Uterus (tissue), 4 donors: ENCODE data around the gene KCNJ14. TPM values are rescaled to one million over a fixed set of nuclear protein-coding genes. Genes with fewer than 3 reads are reported as not detected.

ENCODE experiments used
- DNase-seq, 2 donors: peaks; one replicate each; pipeline ENCODE4 v3.0.0-alpha.2; 2019 to 2020
- H3K27ac ChIP-seq, 2 donors: fragments of 200-600 bp; sonication (generic); 1 replicate in 1 of 2; 2 replicates in 1 of 2; pipeline ENCODE4 v1.5.1; 2016 to 2018
- H3K27me3 ChIP-seq, 2 donors: fragments of 200-600 bp; sonication (generic); one replicate each; pipeline ENCODE4 v1.5.1; 2018 to 2019; ENCODE audit warnings: control low read depth in 1 of 2
- H3K36me3 ChIP-seq, 2 donors: fragments of 200-600 bp; sonication (generic); one replicate each; pipeline ENCODE4 v1.5.1; 2019; ENCODE audit warnings: control low read depth in 1 of 2
- H3K4me1 ChIP-seq, 2 donors: fragments of 200-600 bp; sonication (generic); one replicate each; pipeline ENCODE4 v1.5.1; 2018 to 2019; ENCODE audit warnings: control low read depth in 1 of 2
- H3K4me3 ChIP-seq, 2 donors: fragments of 200-600 bp; sonication (generic); 1 replicate in 1 of 2; 2 replicates in 1 of 2; pipeline ENCODE4 v1.5.1; 2018 to 2019; ENCODE audit warnings: mild to moderate bottlenecking in 1 of 2
- H3K9me3 ChIP-seq, 2 donors: fragments of 200-600 bp; sonication (generic); one replicate each; pipeline ENCODE4 v1.5.1; 2019; ENCODE audit warnings: control low read depth in 1 of 2
- CTCF ChIP-seq, 4 experiments: fragments of 200-600 bp in 2 of 4; fragments of 450-650 bp in 2 of 4; sonication (generic) in 2 of 4; IDR thresholded peaks; one replicate each; pipeline ENCODE4 v1.5.1; 2016 to 2019; ENCODE audit warnings: antibody characterized with exemption in 4 of 4, mild to moderate bottlenecking in 2 of 4, moderate library complexity in 1 of 4
- POLR2A ChIP-seq, 2 donors: fragments of 450-650 bp; IDR thresholded peaks; one replicate each; pipeline ENCODE4 v1.6.1; 2016; ENCODE audit warnings: antibody characterized with exemption in 2 of 2, mild to moderate bottlenecking in 1 of 2, moderate library complexity in 1 of 2
- intact Hi-C: fragments of 100-400 bp; cut with DNase I; formaldehyde crosslinking; loops from one replicate; pipeline ENCODE4 v1.15.1; 2023; ENCODE audit warnings: low total_unique reads
- total RNA-seq, 4 donors: library from RNA; depleted of rRNA in 3 of 4; stranded (reverse); fragments of >200 nt in 3 of 4; gene quantifications; one replicate each; pipeline versions ENCODE4 v1.1.0 to v1.2.4, GENCODE V29; 2014 to 2023
- donor health status: DM: yes; HTN: yes; CAD: no.

KCNJ14 gene
- total RNA-seq, 4 donors from 2014 or later = 0.29 to 2.2 (median 1.2) TPM; not detected in 1

GRCh38 chr19:48490981-48491792, 35.8 kb downstream of the KCNJ14 start:
- peak in 1 of 2 donors; percentile 54 for DNase-seq
- no peak overlapping the region for H3K27ac ChIP-seq

GRCh38 chr19:48491793-48492123, 36.4 kb downstream of the KCNJ14 start:
- intact Hi-C loops = loop anchor here (10.0 kb wide), 2 partner anchors 93 to 123 kb away; partner anchors contain the start of genes FAM83E, RPL18 and SPHK2
- Histone ChIP-seq H3K27me3 (no peaks in the 10 kb centered on the region), H3K27ac (no peak overlapping the region), H3K4me3 (no peak overlapping the region), H3K9me3 (no peaks in the 10 kb centered on the region), H3K4me1 (peaks cover 0 to 7% of the 10 kb centered on the region in 2 donors), H3K36me3 (no peaks in the 10 kb centered on the region)
- no peak for DNase-seq
- no peak for TF ChIP-seq CTCF (IDR thresholded peaks at IDR 0.05)
- no peak for TF ChIP-seq POLR2A (IDR thresholded peaks at IDR 0.05)

More at GRCh38 chr19:48490981-48491792, 35.8 kb downstream of the KCNJ14 start:
- intact Hi-C loops = loop anchor here (10.0 kb wide), 2 partner anchors 94 to 124 kb away; partner anchors contain the start of genes FAM83E, RPL18 and SPHK2
- peak overlapping the region in 1 of 2 donors; percentile 6 for H3K4me3 ChIP-seq
- no peaks in the 10 kb centered on the region for H3K36me3 ChIP-seq
- no peak for TF ChIP-seq CTCF (IDR thresholded peaks at IDR 0.05)
- no peak for TF ChIP-seq POLR2A (IDR thresholded peaks at IDR 0.05)
- peaks cover 0 to 7% of the 10 kb centered on the region in 2 donors for H3K4me1 ChIP-seq
- no peaks in the 10 kb centered on the region for H3K27me3 ChIP-seq
- no peaks in the 10 kb centered on the region for H3K9me3 ChIP-seq

GRCh38 chr19:48492925-48493717, 37.7 kb downstream of the KCNJ14 start:
- H3K4me1 ChIP-seq = peaks cover 0 to 7% of the 10 kb centered on the region in 2 donors
- no peaks in the 10 kb centered on the region for H3K9me3 ChIP-seq
- no peaks in the 10 kb centered on the region for H3K27me3 ChIP-seq
- H3K36me3 ChIP-seq = no peaks in the 10 kb centered on the region
- H3K4me3 ChIP-seq = peak overlapping the region; percentile 41
- H3K27ac ChIP-seq = peak overlapping the region; percentile 71 to 79
- intact Hi-C loops = loop anchor here (10.0 kb wide), 2 partner anchors 92 to 122 kb away; partner anchors contain the start of genes FAM83E, RPL18 and SPHK2
- peak; percentile 57 to 78 for TF ChIP-seq POLR2A (IDR thresholded peaks at IDR 0.05)
- TF ChIP-seq CTCF (IDR thresholded peaks at IDR 0.05) = peak in 1 of 4 experiments; percentile 13
- DNase-seq = peak; percentile 91 to 97

GRCh38 chr19:48493718-48494401, 38.5 kb downstream of the KCNJ14 start:
- Histone ChIP-seq H3K9me3 (no peaks in the 10 kb centered on the region), H3K4me1 (peaks cover 0 to 7% of the 10 kb centered on the region in 2 donors), H3K36me3 (no peaks in the 10 kb centered on the region), H3K27me3 (peaks cover 0 to 1% of the 10 kb centered on the region in 2 donors), H3K4me3 (peak overlapping the region; percentile 41), H3K27ac (peak overlapping the region; percentile 71 to 79)
- no peak for DNase-seq
- TF ChIP-seq POLR2A (IDR thresholded peaks at IDR 0.05) (peak in 1 of 2 donors; percentile 10), CTCF (IDR thresholded peaks at IDR 0.05) (no peak)
- intact Hi-C loops = loop anchor here (10.0 kb wide), 2 partner anchors 91 to 121 kb away; partner anchors contain the start of genes FAM83E, RPL18 and SPHK2
